NCI-H1105 (cell line): ENCODE data around the gene AKR1E2.
A peak's percentile ranks its signal among the peaks of the same experiment; 100 is the strongest.

Experiments used
- DNase-seq: peaks from one replicate; lab custom pipeline; 2025; lab: John Stamatoyannopoulos, UW

Gene AKR1E2

GRCh38 chr10:4845766-4846165 lies 19.8 kb downstream of the AKR1E2 start:
- DNase-seq = no peak

- DNase-seq = no peak
These were observed 20.8 kb downstream of the AKR1E2 start for GRCh38 chr10:4846775-4847174.

GRCh38 chr10:4847561-4848355 lies 21.8 kb downstream of the AKR1E2 start:
- DNase-seq = no peak

GRCh38 chr10:4848356-4849041 lies 22.5 kb downstream of the AKR1E2 start:
- DNase-seq = no peak

- no peak for DNase-seq
These were observed 23.0 kb downstream of the AKR1E2 start for GRCh38 chr10:4849042-4849402.

GRCh38 chr10:4849555-4850242 lies 23.7 kb downstream of the AKR1E2 start:
- DNase-seq = peak; percentile 59

- DNase-seq = no peak
These were observed 24.4 kb downstream of the AKR1E2 start for GRCh38 chr10:4850397-4850796.

GRCh38 chr10:4851176-4851575 lies 25.2 kb downstream of the AKR1E2 start:
- no peak for DNase-seq

- DNase-seq = no peak
These were observed 25.8 kb downstream of the AKR1E2 start for GRCh38 chr10:4851846-4852245.

- no peak for DNase-seq
These were observed 40.1 kb downstream of the AKR1E2 start for GRCh38 chr10:4865945-4866661.

- no peak for DNase-seq
These were observed 41.1 kb downstream of the AKR1E2 start for GRCh38 chr10:4867109-4867519.

GRCh38 chr10:4867520-4868356 lies 41.7 kb downstream of the AKR1E2 start:
- no peak for DNase-seq

GRCh38 chr10:4868357-4868657 lies 42.3 kb downstream of the AKR1E2 start:
- DNase-seq = no peak

- no peak for DNase-seq
These were observed 56.7 kb downstream of the AKR1E2 start for GRCh38 chr10:4882704-4883078.

GRCh38 chr10:4883079-4883739 lies 57.2 kb downstream of the AKR1E2 start:
- DNase-seq = no peak

- DNase-seq = no peak
These were observed 59.2 kb downstream of the AKR1E2 start for GRCh38 chr10:4885162-4885561.

GRCh38 chr10:4887501-4887900 lies 61.5 kb downstream of the AKR1E2 start:
- DNase-seq = no peak

- no peak for DNase-seq
These were observed 62.2 kb downstream of the AKR1E2 start for GRCh38 chr10:4888236-4888635.

GRCh38 chr10:4889959-4890358 lies 64.0 kb downstream of the AKR1E2 start:
- no peak for DNase-seq

GRCh38 chr10:4892681-4893080 lies 66.7 kb downstream of the AKR1E2 start:
- DNase-seq = no peak

- DNase-seq = no peak
These were observed 68.3 kb downstream of the AKR1E2 start for GRCh38 chr10:4894335-4894734.
